GM21526 (cell line): Measurements from ENCODE around the gene NATD1.

ENCODE experiments used
- ATAC-seq: cut with Tn5 transposase; IDR thresholded peaks from one replicate; pipeline ENCODE4 v1.9.1; 2021; ENCODE audit warnings: moderate library complexity; ENCODE audit not compliant: unreplicated experiment, low FRiP score

NATD1 gene

GRCh38 chr17:21291357-21291756, 38.1 kb upstream of the NATD1 start:
- ATAC-seq: no peak

- ATAC-seq: no peak
These were observed 36.8 kb upstream of the NATD1 start for GRCh38 chr17:21289902-21290571.

GRCh38 chr17:21289175-21289901, 36.1 kb upstream of the NATD1 start:
- ATAC-seq: no peak

GRCh38 chr17:21288571-21289017, 35.4 kb upstream of the NATD1 start:
- ATAC-seq: no peak

- ATAC-seq: no peak
These were observed 34.7 kb upstream of the NATD1 start for GRCh38 chr17:21287703-21288449.

- ATAC-seq: no peak
These were observed 33.9 kb upstream of the NATD1 start for GRCh38 chr17:21286909-21287702.

- ATAC-seq: no peak
These were observed 33.0 kb upstream of the NATD1 start for GRCh38 chr17:21286066-21286770.

- no peak for ATAC-seq
These were observed 32.2 kb upstream of the NATD1 start for GRCh38 chr17:21285164-21286065.

- peak; percentile 74 for ATAC-seq
These were observed 31.3 kb upstream of the NATD1 start, which contains the start of gene MAP2K3 for GRCh38 chr17:21284319-21285163. Gene MAP2K3 (plus strand): TSS chr17:21284711. CDS start chr17:21284921, 210 bp downstream.

- peak; percentile 3 for ATAC-seq
These were observed 30.5 kb upstream of the NATD1 start for GRCh38 chr17:21283482-21284318.

GRCh38 chr17:21282850-21283249, 29.6 kb upstream of the NATD1 start:
- ATAC-seq: no peak

- no peak for ATAC-seq
These were observed 29.0 kb upstream of the NATD1 start for GRCh38 chr17:21282231-21282630.

GRCh38 chr17:21280081-21280518, 26.9 kb upstream of the NATD1 start:
- ATAC-seq: peak; percentile 39

- no peak for ATAC-seq
These were observed 26.4 kb upstream of the NATD1 start for GRCh38 chr17:21279582-21279981.

GRCh38 chr17:21279198-21279535, 26.0 kb upstream of the NATD1 start:
- ATAC-seq: no peak

GRCh38 chr17:21278450-21279197, 25.4 kb upstream of the NATD1 start:
- ATAC-seq: no peak
